ENCODE measurements around the gene ALDH1L1. TPM values are rescaled to one million over a fixed set of nuclear protein-coding genes. Genes with fewer than 3 reads are reported as not detected.

Gene ALDH1L1
- total RNA-seq, 1 donor from 2014 or later, result 105 TPM

DNA sequence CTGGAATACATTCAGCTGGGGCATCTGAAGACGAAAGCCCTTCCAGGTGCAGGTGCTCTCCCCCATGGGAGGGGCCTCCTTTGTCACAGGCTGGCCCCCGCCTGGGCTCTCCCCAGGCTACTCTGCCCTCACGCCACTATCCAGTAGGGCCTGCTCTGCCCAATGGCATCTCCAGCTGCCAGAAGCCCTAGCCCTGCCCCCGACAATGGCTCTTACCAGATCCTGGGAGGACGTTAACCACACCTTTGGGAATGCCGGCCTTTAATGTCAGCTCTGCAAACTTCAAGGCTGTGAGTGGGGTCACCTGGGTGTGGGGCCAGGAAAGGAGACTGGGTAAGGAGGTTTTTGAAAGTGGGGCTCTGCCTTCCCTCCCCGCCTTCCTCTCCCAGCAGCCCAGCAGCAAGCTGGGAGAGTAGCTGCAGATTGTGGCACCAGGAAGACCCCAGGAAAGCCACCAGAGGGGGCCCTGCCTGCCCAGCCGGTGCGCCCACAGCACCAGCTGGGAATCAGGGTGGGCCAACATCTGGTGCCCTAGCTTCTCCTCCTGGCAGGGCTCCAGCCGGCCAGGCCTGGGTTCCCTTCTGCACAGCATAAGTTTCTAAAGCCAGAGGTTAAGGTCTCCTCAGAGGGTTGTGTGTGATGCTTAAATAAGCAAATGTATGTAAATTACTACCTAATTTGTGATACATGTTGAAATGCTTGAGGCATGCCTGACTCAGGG, 56.1 kb downstream of the ALDH1L1 start:
- peak; percentile 76 for DNase-seq (ENCODE audit: low spot score)

DNA sequence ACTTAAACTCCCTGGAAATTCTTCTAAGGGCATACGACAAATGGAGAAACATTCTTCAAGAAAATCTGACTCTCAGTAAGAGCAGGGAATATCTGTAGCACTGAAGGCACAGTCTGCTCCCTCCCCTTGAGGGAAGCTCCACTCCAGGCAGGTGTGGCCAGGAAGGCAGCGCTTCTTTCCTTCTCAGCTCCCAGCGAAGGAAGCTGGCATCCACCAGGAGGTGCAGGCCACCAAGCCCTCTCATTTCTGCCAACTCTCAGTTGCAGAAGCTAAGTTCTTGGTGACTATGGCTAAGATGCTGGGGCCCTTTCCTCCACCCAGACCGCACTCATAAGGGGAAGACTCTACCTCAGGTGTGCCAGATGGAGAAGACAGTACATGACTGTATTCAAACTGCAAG, 58.8 kb downstream of the ALDH1L1 start:
- peak; percentile 49 for DNase-seq (ENCODE audit: low spot score)

DNA sequence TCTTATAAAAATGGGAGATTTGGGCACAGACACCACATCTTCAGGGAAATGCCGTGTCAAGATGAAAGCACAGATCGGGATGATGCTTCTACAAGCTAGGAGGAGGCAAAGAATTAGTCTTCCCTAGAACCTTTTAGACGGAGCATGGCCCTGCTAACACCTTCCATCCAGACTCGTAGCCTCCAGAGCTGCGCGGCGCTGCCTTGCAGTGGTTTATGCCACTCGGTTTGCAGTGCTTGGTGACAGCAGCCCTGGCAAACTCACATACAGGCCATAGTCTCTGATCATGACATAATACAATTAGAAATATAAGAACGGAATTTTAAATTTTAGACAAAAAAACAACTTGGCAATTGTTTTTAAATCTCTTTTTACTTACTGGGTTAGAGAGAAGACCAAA, 59.3 kb downstream of the ALDH1L1 start:
- DNase-seq (ENCODE audit: low spot score), result peak; percentile 53

DNA sequence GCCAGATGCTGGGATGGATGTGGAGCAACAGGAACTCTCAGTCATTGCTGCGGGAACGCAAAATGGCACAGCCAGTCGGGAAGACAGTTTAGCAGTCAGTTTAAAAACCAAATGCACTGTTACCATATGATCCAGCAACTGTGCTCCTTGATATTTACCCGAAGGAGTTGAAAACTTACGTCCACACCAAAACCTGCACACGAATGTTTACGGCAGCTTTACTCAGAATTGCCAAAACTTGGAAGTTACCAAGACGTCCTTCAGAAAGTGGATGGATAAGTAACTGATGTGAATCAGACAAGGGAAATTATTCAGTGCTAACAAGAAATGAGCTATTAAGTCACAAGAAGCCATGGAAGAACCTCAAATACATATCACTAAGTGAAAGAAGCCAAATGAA, 60.4 kb downstream of the ALDH1L1 start:
- DNase-seq (ENCODE audit: low spot score), result no peak

DNA sequence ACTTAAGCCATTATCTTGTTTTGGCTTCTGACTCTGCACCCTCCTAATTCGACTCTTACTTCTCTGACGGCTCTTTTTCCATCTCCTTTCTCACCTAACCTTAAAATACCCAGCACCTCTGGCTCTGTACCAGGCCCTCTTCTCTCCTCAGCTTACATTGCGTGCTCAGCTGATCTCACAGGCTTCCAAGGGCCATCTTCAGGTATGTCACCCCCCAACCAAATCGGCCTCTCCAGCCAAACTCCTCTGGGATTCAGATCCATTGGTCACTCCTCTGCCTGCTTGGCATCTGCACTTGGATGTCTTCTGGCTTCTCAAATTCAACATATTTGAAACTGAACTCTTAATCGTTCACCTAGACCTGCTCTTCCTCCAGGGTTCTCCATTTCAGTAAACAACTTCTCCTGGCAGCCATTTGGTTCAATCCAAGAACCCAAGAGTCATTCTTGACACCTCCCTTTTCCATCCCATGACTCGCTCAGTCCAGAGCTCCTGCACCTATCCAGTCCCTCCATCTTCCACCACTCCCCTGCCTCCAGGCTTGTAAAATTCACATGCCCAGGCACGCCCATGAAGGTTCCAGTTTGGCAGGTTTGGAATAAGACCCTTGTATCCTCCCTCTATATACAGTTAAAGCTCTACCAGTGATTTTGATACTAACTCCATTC, 61.2 kb downstream of the ALDH1L1 start:
- DNase-seq (ENCODE audit: low spot score), result peak; percentile 79

DNA sequence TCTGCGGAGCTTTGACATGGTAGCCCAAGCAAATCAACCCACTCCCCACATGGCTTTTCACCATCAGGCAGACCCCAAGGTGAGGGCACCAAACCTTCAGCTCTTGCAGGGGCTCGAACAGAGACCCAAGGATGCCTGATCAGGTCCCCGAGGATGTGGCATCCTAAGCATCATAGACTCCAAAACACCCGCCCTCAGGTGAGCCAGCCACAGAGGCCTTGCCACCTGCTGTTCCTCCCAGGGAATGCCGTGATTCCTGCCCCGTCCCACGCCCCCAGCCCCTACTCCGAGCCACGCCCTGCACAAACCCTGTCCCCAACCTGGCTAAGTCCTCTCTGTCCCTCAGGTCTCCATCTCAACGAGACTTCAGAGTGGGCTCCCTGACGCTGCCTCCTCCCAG, 61.8 kb downstream of the ALDH1L1 start:
- peak; percentile 80 for DNase-seq (ENCODE audit: low spot score)

DNA sequence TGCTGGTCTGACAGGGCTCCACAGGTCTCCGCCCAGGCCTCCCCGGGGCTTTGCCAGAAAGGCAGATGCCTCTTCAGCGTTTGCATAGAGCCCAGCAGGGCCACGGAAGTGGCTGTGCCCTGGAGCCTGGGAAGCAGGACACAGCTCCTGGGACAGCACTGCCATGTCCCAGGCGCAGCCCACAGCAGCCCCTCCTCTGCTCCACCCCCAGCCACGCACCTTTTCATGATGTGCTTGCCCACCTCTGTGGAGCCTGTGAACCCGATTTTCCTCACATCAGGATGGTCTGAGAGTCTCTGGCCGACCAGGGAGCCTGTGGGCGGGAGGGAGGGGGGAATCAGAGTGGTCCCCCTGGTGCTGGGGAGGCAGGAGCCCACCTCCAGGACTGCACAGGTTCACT, 62.6 kb downstream of the ALDH1L1 start:
- DNase-seq (ENCODE audit: low spot score), result peak; percentile 68

DNA sequence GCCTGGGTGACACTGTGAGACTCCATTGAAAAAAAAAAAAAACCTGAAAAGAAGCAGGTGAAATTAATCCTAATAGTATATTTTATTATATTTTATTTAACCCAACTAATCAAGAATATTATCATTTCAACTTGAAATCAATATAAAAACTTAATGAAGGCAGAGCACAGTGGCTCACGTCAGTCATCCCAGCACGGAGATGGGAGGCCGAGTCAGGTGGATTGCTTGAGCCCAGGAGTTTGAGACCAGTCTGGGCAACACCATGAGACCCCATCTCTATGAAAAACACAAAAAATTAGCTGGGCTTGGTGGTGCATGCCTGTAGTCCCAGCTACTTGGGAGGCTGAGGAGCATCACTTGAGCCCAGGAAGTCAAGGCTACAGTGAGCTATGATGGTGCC, 63.2 kb downstream of the ALDH1L1 start:
- DNase-seq (ENCODE audit: low spot score), result peak; percentile 62

DNA sequence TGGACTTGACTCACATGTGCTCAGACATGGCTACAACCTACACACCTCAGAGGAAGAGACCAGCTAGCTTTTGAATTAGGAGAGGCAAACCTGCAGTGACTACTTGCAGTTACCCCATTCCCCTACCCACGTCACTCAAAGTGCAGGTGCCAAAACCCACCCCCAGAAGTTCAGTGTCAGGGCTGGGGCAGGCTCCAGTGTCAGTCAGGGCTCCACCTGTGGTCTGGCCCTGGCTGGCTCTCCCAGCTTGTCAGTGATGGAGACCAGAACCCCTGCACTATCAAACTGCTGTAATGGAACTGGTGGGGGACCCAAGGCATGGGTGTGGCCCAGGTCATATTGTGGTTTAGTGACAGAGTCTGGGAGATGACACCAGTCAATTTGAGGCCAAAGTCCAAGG, 63.9 kb downstream of the ALDH1L1 start:
- no peak for DNase-seq (ENCODE audit: low spot score)

DNA sequence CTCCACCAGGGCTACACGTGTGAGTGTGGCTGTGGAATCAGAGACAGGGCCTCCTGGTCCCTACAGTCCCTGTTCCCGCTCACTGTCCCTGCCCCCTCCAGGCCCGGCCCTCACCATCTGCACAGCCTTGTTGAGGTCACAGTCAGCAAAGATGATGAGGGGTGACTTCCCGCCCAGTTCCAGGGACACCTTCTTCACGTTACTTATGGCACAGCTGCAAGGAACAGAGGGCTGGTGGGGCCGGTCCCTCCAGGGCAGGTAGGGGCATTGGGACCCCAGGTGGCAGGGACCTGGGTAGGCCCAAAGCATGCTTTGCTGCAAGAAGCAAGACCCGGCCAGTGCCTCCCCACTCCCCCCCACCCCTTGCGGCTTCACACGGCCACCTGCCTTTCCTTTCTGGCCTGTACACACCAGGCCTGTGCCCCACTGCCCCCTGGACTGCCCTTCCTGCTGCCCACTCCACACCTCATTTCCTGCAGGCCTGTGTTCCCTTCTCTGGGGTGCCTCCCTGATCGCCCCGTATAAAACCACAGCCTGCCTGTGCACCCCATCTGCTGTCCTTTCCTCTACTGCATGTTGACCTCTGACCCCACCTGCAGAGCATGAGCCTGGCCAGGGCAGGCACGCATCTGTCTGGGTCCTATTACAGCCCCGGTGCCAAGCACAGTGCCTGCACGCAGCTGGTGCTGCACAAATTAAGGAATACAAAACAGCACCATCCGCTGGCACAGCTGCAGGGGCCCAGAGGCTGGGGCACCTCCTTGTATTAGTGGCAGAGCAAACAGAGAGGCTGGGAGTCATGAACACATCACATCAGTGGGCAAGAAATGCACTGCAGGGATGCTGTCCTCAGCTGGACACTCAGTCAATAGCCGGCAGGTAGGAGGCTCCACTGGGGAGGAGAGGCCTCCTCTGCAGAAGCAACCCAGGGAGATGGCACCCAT, 65.7 kb downstream of the ALDH1L1 start:
- DNase-seq (ENCODE audit: low spot score), result peak; percentile 88

DNA sequence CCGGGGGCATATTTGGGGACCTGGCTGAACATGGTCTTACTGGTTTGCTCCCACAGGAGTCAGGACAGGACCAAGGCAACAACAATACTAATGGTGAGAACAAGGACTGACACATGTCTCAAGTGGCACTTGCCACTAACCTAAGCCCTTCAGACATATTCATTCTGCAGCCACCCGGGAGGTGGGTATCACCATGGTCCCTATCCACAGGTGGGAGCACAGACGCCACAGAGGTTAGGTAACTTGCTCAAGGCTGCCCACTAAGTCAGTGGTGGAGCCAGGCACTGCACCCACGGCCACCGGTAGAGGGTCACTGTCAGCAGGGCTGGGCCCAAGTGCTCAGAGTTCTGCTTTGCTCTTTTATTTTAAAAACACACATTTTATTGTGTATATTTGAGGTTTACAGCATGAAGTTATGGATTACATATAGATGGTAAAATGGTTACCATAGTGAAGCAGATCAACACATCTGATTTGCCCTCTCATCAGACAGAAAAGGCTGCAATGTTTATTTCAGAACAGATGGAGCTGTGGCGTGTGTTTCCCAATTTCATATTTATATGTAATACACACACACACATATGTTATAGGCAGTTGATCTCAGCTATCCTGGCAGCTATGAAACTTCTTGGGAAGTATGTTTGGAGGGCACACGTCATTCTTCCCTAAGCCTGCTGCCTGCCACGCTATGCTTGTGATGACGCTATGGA, 66.5 kb downstream of the ALDH1L1 start:
- peak; percentile 9 for DNase-seq (ENCODE audit: low spot score)

DNA sequence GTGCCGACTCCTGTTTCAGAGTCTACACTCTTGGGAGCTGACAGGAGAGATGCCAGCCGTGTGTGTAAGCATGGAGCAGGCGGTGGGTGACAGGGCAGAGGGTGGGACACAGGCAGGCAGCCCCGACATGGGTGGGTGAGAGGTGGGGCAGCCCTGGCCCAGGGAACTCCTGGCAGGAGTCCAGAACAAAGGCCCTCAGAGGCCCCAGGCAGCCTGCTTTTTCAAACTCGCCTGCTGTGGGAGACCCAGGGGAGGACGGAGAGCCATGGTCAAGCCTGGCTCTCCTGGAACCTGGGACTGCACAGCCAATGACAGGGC, 67.2 kb downstream of the ALDH1L1 start:
- peak; percentile 53 for DNase-seq (ENCODE audit: low spot score)

DNA sequence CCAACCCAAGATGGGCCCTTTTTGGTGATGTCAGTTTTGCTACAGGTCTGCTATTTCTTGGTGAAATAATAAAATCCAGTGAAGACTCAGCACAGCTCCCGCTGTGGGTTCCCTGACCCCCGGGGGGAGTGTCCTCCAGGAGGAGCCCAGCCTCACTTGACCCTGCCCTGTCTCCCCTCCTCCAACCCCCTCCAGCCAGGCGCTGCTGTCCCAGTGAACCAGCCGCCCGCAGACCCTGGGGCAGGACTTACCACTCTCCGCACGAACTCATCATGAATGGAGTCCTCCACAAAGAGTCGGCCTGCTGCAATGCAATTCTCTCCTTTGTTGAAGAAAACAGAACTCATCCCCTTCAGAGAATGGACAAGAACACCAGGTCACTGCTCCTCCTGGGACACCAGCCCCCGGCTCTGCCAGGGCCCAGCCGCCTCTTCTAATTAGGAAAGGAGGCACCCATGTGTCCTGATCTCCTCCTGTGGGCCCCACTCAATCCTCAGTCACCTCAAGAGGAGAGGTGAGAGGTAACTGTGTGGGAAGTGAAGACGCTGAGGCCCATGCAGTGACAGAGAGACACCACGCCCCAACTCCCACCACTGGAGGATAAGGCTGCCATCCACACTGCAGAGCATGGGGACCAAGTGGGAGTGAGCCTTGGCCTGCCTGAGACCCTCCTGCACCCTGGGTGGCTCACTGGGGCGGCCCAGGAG, 67.7 kb downstream of the ALDH1L1 start:
- DNase-seq (ENCODE audit: low spot score), result peak; percentile 77

DNA sequence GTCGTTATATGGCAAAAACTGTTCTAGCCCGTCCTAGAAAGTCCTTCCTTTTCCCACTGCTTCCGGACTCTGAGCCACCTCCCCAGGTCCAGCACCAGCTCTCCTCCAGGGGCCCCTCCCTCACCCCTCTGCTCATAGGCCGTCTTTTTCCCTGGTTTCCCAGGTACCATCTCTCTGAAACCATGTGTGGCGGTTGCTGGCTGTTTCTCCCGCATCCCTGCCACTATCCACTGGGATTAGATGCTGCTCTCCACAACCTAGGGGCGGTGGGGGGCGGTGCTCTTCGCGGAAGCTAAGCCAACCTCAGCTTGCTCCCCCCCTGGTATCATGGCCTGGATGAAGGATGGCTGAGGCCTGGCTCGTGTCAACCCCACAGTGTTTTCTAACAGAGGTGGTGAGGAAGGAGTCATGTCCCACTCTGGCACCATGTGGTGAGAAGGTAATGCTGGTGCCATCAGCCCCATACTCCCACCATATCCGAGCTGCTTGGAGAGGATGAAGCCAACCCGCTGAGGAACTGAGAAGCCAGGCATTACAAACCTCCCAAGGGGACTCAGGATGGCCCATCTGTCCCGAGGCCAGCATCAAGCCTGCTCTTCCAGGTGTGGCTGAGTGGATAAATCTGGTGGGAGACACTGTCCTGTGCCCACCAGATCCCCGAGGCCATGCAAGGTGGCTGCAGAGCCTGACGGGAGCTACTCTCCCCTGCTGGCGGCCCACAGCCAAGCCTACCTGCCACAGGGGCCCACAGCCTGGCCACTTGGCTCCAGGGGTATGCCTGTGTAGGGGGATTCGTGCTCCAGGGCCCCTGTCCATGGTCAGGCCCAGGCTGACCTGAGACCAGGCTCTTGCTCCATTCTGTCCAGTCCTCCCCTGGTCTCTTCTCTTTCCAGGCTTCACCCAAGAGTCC, 68.6 kb downstream of the ALDH1L1 start:
- DNase-seq (ENCODE audit: low spot score), result peak; percentile 60

DNA sequence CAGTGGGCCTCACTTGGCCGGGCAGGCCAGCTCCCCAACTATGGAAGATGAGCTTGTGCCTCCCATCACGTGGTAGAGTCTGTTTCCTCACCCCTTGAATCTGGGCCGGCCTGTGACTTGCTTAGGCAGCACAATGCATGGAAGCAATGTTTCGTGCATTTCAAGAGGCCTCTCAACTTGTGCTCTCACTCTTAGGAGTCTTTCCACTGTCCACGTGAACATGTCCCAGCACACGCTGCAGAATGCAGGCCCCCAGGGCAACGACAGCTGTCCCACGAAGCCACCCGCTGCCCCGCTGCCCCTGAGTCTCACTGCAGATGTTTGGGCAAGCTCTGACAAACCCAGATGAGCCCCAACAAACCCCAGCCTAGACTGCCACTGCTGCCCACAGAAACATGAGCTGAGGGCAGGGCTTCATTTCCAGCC, 69.2 kb downstream of the ALDH1L1 start:
- peak; percentile 81 for DNase-seq (ENCODE audit: low spot score)

DNA sequence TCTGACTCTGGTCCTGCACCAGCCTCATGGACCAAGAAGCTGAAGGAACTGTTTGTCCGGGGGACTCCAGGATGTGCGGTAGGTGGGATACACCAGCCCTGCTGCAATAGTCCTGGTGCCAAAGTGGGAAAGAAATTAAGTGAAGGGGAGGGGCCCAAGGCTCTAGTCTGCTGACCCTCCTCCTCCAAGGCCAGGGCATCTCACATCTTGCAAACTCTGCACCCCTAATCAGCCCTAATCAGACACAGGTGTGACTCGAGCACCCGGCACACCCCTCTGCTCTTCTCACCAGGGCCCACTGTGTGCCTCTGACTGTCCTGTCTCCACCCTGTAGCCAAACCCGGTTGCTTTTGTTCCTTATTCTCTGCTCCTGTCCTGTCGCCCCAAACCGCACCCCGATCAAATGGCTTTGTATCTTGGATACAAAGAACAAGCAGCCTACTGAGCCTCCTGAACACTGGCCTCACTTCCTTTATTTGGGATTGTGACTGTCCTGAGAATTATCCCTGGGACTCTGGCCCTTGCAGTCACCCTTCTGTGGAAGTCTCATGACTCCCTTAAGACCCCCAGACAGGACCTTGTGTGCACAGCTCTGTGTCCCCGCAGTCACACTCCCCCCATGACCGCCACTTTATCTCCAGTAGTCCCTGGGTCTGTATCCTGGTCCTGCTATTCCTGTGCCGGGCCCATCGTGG, 69.8 kb downstream of the ALDH1L1 start:
- DNase-seq (ENCODE audit: low spot score), result peak; percentile 64

DNA sequence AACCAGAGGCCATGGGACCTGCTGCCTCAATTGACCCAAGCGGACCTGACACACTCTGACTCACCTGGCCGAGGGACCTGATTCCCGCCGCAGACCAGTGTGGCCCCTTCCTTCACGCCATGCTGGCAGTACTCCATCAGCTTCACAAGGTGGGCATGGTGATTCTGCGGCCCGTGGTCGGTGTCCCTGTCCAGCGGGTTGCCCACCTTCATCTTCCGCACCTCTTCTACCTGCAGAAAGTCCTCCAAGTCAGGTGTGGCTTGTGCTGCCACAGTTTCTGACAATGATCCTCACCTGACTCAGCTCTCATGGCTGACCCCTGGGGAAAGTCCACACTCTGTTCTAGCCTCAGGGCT, 70.5 kb downstream of the ALDH1L1 start:
- DNase-seq (ENCODE audit: low spot score), result peak; percentile 62

DNA sequence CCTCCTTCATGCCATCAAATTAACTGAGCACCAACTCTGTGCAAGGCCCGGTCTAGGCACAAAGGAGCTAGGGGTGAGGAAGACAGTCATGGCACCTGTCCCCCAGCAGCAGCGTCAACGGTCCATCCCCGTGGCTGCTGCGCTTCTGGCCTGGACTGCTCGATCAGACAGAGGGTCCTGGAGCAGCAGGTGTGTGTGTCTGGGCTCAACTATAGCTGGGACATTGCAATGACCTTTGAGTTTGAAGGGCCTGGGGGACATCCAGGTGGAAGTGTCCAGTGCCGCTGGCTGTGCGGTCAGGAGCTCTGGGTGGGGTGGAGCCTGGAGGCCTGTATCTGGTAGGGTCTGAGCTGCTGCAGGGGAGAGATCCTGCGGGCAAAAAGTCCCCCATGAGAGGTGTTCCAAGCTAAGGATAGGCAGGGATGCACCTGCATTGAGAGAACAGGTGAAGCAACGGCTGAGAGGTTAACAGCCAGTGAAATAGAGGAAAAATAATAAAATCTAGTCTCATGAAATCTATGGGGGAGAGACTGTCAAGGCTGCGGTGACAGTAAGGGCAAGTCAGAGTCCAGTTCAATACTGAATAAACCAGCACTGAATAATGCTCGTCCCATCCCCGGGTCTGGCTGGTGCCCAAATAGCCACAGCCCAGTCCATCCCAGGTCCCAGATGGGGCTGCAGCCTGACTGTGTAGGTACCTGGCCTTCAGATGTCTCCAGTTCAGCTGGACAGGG, 71.1 kb downstream of the ALDH1L1 start:
- DNase-seq (ENCODE audit: low spot score), result peak; percentile 53

Measured in mesenteric fat pad (tissue), 1 donor.